ENCODE measurements around the gene SH2D5.
"Not testable (repeated sequence)": the region's sequence is repeated elsewhere in the genome, so short reads cannot be mapped to it uniquely, and the experiment has no call there.

Gene SH2D5

GRCh38 chr1:20689645-20690056, 42.9 kb downstream of the SH2D5 start:
- DNase-seq: no peak

- no peak for DNase-seq
Observed at GRCh38 chr1:20686883-20687725, 45.4 kb downstream of the SH2D5 start.

- DNase-seq: no peak
Observed at GRCh38 chr1:20685741-20686140, 46.8 kb downstream of the SH2D5 start.

- no peak for DNase-seq
Observed at GRCh38 chr1:20685099-20685662, 47.3 kb downstream of the SH2D5 start.

- DNase-seq: no peak
Observed at GRCh38 chr1:20684651-20685050, 47.9 kb downstream of the SH2D5 start.

- no peak for DNase-seq
Observed at GRCh38 chr1:20684050-20684620, 48.4 kb downstream of the SH2D5 start.

- no peak for DNase-seq
Observed at GRCh38 chr1:20683614-20684013, 48.9 kb downstream of the SH2D5 start.

- no peak for DNase-seq
Observed at GRCh38 chr1:20682571-20683236, 49.8 kb downstream of the SH2D5 start.

GRCh38 chr1:20681999-20682398, 50.5 kb downstream of the SH2D5 start:
- no peak for DNase-seq

GRCh38 chr1:20680269-20680668, 52.2 kb downstream of the SH2D5 start:
- no peak for DNase-seq

- no peak for DNase-seq
Observed at GRCh38 chr1:20678599-20678998, 53.9 kb downstream of the SH2D5 start.

- not testable (repeated sequence) for DNase-seq
Observed at GRCh38 chr1:20673626-20674025, 58.9 kb downstream of the SH2D5 start.

GRCh38 chr1:20672265-20672632, 60.3 kb downstream of the SH2D5 start:
- no peak for DNase-seq

- DNase-seq: no peak
Observed at GRCh38 chr1:20670936-20671335, 61.6 kb downstream of the SH2D5 start.

Measured in activated CD8-positive, alpha-beta memory T cell treated with anti-CD3 and anti-CD28 coated beads, Interleukin-2, amount 50 U/mL, for 48 hours (primary cell).